GM12873 (cell line): ENCODE measurements around the gene FKBP10.
A peak's percentile ranks its signal among the peaks of the same experiment; 100 is the strongest.

Source experiments
- TF ChIP-seq, protein P1 (sequence below): IDR thresholded peaks from 2 replicates; pipeline ENCODE4 v1.5.1; 2012; ENCODE audit warnings: low read depth, mild to moderate bottlenecking, moderate library complexity, low read length, control low read depth; ENCODE audit not compliant: insufficient read depth; ENCODE audit errors: missing control alignments

FKBP10 gene

DNA sequence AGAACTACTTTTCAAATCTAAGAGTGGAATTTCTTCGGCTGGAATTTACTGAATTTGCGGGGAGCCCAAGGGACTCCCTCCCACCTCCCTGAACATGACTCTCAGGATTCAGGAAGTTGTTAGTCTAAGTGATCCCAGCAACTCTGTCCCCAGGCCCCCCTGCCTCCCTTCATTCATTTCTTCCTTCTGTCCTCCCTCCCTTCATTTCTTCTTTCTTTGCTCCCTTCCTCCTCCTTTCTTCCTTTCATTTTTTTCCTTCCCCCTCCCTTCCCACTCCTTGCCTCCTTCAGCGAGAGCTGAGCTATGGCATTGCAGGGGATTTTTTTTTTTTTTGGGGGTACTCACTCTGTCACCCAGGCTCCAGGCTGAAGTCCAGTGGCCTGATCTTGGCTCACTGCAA is 15.4 kb upstream of the FKBP10 start:
- TF ChIP-seq, protein P1, sequence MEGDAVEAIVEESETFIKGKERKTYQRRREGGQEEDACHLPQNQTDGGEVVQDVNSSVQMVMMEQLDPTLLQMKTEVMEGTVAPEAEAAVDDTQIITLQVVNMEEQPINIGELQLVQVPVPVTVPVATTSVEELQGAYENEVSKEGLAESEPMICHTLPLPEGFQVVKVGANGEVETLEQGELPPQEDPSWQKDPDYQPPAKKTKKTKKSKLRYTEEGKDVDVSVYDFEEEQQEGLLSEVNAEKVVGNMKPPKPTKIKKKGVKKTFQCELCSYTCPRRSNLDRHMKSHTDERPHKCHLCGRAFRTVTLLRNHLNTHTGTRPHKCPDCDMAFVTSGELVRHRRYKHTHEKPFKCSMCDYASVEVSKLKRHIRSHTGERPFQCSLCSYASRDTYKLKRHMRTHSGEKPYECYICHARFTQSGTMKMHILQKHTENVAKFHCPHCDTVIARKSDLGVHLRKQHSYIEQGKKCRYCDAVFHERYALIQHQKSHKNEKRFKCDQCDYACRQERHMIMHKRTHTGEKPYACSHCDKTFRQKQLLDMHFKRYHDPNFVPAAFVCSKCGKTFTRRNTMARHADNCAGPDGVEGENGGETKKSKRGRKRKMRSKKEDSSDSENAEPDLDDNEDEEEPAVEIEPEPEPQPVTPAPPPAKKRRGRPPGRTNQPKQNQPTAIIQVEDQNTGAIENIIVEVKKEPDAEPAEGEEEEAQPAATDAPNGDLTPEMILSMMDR, result no peak

DNA sequence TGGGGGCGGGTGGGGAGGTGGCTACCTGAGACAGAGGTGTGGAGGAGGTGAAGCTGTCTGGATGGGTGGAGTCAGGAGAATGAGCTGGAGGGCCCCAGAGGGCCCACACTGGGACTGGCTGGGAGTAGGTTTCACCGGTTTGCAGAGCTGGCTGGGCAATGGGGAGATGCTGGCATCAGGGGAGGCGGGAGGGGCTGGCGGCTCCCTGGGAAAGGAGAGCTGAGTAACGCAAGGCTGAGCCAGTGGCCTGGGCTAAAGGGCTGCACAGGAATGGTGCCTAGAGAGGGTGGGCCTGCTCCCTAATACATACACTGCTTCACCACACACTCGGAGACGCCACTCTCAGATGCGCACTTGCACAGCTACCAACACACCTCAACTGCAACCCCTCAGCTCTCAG is 13.4 kb upstream of the FKBP10 start:
- TF ChIP-seq, protein P1, result no peak

DNA sequence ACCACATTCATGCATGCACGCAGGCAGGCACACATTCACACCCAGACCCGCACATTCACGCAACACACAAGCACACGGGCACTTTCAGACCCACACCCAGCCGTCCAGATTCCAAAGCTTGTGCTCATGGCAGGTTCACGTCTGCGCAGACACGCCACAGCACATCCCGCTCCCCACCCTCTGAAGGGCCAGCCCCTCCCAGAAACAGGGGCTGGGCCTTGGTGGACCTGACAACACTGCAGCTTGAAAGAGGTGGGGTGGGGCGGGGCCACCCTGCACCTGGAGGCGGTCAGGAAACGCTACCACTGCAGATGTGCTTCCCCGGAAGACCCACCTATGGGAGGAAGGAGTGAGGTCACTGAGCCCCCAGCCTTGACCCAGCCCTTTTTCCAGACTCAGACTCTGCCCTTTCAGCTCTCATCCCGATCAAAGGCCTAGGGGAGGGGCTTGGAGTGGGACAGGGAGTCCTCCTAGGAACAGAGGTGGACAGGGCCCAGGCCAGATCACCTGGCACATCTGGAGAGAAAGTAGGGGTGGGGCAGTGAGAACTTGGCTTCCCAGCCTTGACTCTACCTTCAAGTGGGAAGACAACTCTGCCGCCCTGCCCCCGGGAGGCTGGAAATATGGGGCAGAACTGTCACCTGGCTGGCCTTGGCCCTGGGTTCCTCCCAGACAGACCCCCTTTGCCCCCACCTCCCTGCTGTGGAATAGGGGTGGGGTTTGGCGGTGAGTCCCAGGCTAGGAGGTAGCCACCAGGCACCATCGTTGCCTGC is 12.0 kb upstream of the FKBP10 start:
- TF ChIP-seq, protein P1, result no peak

DNA sequence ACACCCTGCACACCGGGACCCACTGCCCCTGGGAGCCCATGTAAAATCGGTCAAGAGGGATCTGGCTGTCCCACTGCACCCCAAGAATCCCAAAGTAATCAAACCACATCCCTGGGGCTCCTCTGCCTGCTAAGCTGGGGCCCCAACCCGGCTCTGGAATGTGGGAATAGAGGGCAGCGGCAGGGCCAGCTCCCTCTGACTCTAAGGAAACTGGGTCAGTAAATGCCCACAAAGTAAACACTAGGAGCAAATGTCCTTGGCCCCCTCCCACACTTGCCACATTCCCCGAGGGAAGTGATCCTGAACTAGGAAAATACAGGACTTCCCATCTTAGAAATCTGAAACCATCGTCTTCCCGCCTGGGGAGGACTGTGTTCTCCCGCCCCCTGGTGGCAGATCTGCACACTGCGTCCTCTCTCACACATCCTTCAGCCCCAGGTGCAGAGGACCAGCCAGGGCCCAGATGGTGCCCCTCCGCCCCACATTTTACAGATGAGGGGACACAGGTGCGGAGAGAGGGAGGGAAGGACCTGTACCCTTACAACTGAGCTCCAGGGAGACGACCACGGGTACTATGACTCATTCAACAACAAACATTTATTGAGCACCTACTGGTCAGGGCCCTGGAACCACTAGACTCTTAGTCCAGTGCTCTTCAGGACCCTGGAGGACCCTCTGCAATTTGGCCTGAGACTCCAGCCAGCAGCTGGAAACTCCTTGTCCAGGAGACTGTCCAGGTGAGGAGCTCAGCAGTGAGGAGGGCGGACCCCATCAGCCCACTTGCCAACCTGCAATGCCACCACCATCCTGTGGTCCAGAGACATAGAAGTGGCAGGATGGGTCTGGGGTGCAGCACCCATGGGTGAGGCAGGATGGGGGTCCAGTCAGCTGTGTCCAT is 11.2 kb upstream of the FKBP10 start:
- TF ChIP-seq, protein P1, result peak; percentile 95

DNA sequence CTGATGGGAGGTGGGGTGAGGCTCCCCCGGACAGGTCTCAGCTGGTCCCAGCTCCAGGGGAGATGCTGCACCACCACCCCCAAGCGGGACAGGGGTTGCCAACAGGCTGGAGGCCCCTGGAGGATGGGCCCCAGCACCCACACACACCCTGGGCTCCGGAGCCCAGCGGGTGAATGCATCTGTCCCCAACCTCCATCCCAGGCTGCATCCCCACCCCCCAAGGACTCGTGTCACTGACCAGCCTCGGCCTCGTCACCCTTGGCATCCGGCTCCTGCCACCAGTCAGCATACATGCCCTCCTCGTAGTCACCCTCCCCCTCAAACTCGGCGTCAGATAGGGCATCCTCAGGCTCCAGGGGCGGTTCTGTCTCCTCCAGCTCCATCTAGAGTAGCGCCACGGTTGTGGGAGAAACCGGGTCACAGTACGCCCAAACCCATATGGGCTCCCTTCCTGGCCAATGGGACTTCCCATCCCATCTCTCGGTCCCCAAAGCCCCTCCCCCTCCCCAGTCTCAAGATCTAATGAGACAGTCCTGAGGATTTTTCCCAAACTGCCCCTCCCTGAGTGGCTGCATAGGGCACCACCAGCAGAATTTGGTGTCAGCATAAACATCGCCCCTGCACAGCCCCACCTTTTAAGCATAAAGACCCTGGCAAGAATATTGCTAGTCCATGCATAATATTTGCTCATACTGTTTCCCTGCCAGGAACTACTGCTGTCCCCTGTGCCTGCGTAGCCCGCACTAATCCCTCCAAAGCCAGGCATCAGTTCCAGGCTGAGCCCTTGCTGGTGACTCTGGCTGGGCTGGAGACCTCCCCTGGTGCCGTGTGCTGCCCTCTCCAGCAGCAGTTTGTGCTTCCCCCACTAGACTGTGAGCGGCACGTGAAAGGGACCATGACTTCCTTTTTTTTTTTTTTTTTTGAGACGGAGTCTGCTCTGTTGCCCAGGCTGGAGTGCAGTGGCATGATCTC is 9.5 kb upstream of the FKBP10 start:
- TF ChIP-seq, protein P1, result no peak

DNA sequence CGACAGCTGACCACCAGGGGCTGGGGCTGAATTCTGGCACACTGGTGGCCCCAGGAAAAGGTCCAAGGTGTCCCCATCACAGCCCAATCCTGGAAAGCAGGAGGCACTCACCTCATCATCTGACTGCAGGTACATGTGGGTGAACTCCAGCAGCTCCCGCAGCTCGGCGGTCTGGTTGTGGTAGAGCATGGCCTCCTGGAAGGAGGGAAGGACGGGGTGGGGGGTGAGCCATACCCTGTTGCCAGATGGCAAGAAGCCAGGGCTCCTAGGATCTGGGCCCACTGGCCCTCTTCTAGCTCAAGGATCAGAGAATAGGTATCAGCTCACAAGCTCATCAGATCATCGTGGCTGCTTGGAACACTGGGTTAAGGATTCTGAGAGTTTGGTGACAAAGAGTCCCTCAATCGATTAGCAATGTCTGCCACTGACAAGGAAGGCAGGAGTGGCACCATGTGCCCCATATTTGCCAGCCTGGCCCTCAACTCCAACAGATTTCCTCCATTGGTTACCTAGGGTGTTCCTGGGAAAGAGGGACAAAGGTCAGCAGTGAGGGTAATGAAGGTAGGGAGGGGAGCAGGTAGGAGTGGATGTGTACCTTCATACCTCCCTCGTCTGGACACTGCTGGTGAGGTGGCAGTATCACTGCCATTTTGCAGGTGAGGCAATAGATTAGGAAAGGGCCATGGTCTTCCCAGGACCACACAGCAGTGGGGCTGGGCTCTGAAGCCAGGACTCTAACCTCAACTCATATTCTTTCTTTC is 5.9 kb upstream of the FKBP10 start:
- TF ChIP-seq, protein P1, result no peak
